H1 (cell line): ENCODE measurements around the gene TMEM18.

Experiments
- CEBPB ChIP-seq: IDR thresholded peaks from 2 replicates; pipeline ENCODE4 v1.6.1; 2012; ENCODE audit warnings: low read depth, low read length
- CHD2 ChIP-seq: IDR thresholded peaks from 2 replicates; pipeline ENCODE4 v1.6.1; 2012; ENCODE audit warnings: low read length, improper control_type of control experiment
- EP300 ChIP-seq, 2 experiments: IDR thresholded peaks; 1 replicate in 1 of 2; 2 replicates in 1 of 2; pipeline ENCODE4 v1.6.1; 2011 to 2012; ENCODE audit warnings: low read depth in 2 of 2, low read length in 2 of 2, mild to moderate bottlenecking in 2 of 2, borderline replicate concordance in 1 of 2, inconsistent platforms in 1 of 2, moderate library complexity in 1 of 2
- EZH2 ChIP-seq: fragments of 200-600 bp; sonication (generic); IDR thresholded peaks from 2 replicates; pipeline ENCODE4 v1.7.1; 2012; ENCODE audit warnings: low read depth, mild to moderate bottlenecking, moderate library complexity, low read length, inconsistent platforms; ENCODE audit not compliant: severe bottlenecking
- GABPA ChIP-seq: IDR thresholded peaks from 2 replicates; pipeline ENCODE4 v1.6.1; 2011; ENCODE audit warnings: mild to moderate bottlenecking, low read length, moderate library complexity, borderline replicate concordance; ENCODE audit not compliant: insufficient read depth
- HDAC6 ChIP-seq: IDR thresholded peaks from one replicate; pipeline ENCODE4 v1.7.1; 2012; ENCODE audit warnings: low read depth, mild to moderate bottlenecking, inconsistent platforms, low read length, moderate library complexity
- PHF8 ChIP-seq: fragments of 200-600 bp; sonication (generic); conservative IDR thresholded peaks from 2 replicates; pipeline ENCODE4 v1.7.1; 2012; ENCODE audit warnings: low read depth, mild to moderate bottlenecking, inconsistent platforms, low read length, moderate library complexity
- RBBP5 ChIP-seq: IDR thresholded peaks from 2 replicates; pipeline ENCODE4 v1.7.1; 2012; ENCODE audit warnings: low read depth, mild to moderate bottlenecking, inconsistent platforms, low read length, moderate library complexity, borderline replicate concordance
- RFX5 ChIP-seq: IDR thresholded peaks from 2 replicates; pipeline ENCODE4 v1.6.1; 2011; ENCODE audit warnings: low read depth, low read length, improper control_type of control experiment, borderline replicate concordance
- TCF12 ChIP-seq: IDR thresholded peaks from 2 replicates; pipeline ENCODE4 v1.6.1; 2011; ENCODE audit warnings: low read depth, mild to moderate bottlenecking, low read length
- YY1 ChIP-seq: IDR thresholded peaks from 2 replicates; pipeline ENCODE4 v1.6.1; 2011; ENCODE audit warnings: low read depth, mild to moderate bottlenecking, low read length
- TF ChIP-seq, protein P1 (sequence below), 3 experiments: IDR thresholded peaks; 1 replicate in 2 of 3; 2 replicates in 1 of 3; pipeline versions ENCODE4 v1.5.1 to v1.6.1; 2011; ENCODE audit warnings: low read length in 3 of 3, mild to moderate bottlenecking in 3 of 3, inconsistent platforms in 2 of 3, low read depth in 1 of 3, moderate library complexity in 1 of 3; ENCODE audit not compliant: insufficient read depth in 1 of 3; ENCODE audit errors: control extremely low read depth in 1 of 3

DNA sequence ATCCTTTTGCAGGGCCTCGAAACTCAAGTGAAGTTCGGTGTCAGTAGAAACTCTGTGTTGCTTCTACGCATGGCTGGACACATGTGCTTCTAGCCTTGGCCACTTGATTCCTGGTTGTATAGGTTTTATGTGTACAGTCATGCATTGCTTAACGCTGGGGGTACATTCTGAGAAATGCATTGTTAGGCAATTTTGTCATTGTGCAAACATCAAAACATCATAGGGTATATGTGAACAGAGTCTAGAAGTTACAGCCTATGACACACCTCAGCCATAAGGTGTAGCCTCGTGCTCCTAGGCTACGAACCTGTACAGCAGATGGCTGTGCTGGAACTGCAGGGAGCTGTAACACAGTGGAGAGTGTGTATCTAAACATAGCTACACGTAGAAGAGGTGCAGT, 39.4 kb downstream of the TMEM18 start:
- TF ChIP-seq CEBPB (no peak), EP300 (IDR thresholded peaks at IDR 0.05; ENCODE audit: borderline replicate concordance in 1 of 2, low read depth in 2 of 2, low read length in 2 of 2) (no peak), RFX5 (no peak), EZH2 (no peak), GABPA (no peak), TCF12 (no peak), PHF8 (no peak), RBBP5 (no peak), CHD2 (no peak), YY1 (no peak), HDAC6 (no peak)
- TF ChIP-seq, protein P1, sequence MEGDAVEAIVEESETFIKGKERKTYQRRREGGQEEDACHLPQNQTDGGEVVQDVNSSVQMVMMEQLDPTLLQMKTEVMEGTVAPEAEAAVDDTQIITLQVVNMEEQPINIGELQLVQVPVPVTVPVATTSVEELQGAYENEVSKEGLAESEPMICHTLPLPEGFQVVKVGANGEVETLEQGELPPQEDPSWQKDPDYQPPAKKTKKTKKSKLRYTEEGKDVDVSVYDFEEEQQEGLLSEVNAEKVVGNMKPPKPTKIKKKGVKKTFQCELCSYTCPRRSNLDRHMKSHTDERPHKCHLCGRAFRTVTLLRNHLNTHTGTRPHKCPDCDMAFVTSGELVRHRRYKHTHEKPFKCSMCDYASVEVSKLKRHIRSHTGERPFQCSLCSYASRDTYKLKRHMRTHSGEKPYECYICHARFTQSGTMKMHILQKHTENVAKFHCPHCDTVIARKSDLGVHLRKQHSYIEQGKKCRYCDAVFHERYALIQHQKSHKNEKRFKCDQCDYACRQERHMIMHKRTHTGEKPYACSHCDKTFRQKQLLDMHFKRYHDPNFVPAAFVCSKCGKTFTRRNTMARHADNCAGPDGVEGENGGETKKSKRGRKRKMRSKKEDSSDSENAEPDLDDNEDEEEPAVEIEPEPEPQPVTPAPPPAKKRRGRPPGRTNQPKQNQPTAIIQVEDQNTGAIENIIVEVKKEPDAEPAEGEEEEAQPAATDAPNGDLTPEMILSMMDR (IDR thresholded peaks at IDR 0.05; ENCODE audit: control extremely low read depth in 1 of 3, insufficient read depth in 1 of 3, low read depth in 1 of 3, low read length in 3 of 3), result no peak
